Calu3 (cell line): ENCODE data around the gene FOXK1. TPM values are rescaled to one million over a fixed set of nuclear protein-coding genes. Genes with fewer than 3 reads are reported as not detected.
"Not testable (repeated sequence)": the region's sequence is repeated elsewhere in the genome, so short reads cannot be mapped to it uniquely, and the experiment has no call there.

Experiments
- BruUV-seq: library from RNA; stranded (reverse); fragments of 400-500 nt; replicated peaks from 2 replicates; lab custom pipeline; 2021; lab: Mats Ljungman, UMichigan
- CTCF ChIA-PET: fragments of 300-600 bp; sonication (Branson Sonifier 250); formaldehyde crosslinking; loops from one replicate; lab custom pipeline; 2022; ENCODE audit warnings: antibody characterized with exemption; lab: Charles Lee
- DNase-seq: peaks from one replicate; pipeline ENCODE4 v3.0.0; 2022
- H3K27ac Mint-ChIP-seq: one replicate; pipeline ENCODE4 v1.8.0; 2022; ENCODE audit warnings: mixed read lengths; ENCODE audit not compliant: unreplicated experiment
- H3K27me3 Mint-ChIP-seq: one replicate; pipeline ENCODE4 v1.8.0; 2022; ENCODE audit warnings: mixed read lengths; ENCODE audit not compliant: unreplicated experiment
- H3K36me3 Mint-ChIP-seq: one replicate; pipeline ENCODE4 v1.8.0; 2022; ENCODE audit warnings: mild to moderate bottlenecking, moderate library complexity, mixed read lengths; ENCODE audit not compliant: insufficient read depth, unreplicated experiment
- H3K4me1 Mint-ChIP-seq: one replicate; pipeline ENCODE4 v1.8.0; 2022; ENCODE audit warnings: mild to moderate bottlenecking, low read depth, mixed read lengths; ENCODE audit not compliant: unreplicated experiment
- H3K4me3 Mint-ChIP-seq: one replicate; pipeline ENCODE4 v1.8.0; 2022; ENCODE audit warnings: mild to moderate bottlenecking, low read depth, moderate library complexity, mixed read lengths; ENCODE audit not compliant: unreplicated experiment
- H3K9me3 Mint-ChIP-seq: one replicate; pipeline ENCODE4 v1.8.0; 2022; ENCODE audit warnings: low read depth, mixed read lengths; ENCODE audit not compliant: unreplicated experiment
- intact Hi-C: fragments of 100-400 bp; cut with micrococcal nuclease; formaldehyde crosslinking; loops from one replicate; pipeline ENCODE4 v1.10.0; 2022; ENCODE audit not compliant: unreplicated experiment
- total RNA-seq: library from RNA; stranded (reverse); gene quantifications from 2 replicates; pipeline ENCODE4 v1.2.3, GENCODE V29; 2022
- TF ChIP-seq, protein P1 (sequence below): fragments of 200-600 bp; IDR thresholded peaks from one replicate; pipeline ENCODE4 v1.8.0; 2022; ENCODE audit warnings: antibody characterized with exemption; ENCODE audit not compliant: unreplicated experiment

The FOXK1 gene
- total RNA-seq, 1 experiment from 2014 or later: 65.9 TPM

DNA sequence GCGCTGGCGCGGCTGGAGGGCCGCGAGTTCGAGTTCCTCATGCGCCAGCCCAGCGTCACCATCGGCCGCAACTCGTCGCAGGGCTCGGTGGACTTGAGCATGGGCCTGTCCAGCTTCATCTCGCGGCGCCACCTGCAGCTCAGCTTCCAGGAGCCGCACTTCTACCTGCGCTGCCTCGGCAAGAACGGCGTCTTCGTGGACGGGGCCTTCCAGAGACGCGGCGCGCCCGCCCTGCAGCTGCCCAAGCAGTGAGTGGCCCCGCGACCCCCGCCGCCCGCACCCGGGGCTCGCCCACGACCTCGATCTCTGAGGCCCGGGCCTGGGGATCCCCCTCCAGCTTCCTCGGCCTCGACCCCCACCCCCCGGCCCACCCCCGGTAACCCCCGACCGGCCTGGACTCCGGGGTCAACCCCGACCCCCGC is 537 bp downstream of the FOXK1 start:
- H3K36me3 Mint-ChIP-seq: peaks cover 28% of the 10 kb centered on the region
- CTCF ChIA-PET: interaction anchor here (1.2 to 3.4 kb wide), 3 partner anchors 18 to 51 kb away, joined by 3 to 17 read pairs (median 4); no protein-coding TSS in a partner anchor
- intact Hi-C loops: no loop called here
- H3K9me3 Mint-ChIP-seq: no peaks in the 10 kb centered on the region
- H3K27ac Mint-ChIP-seq: peak overlapping the region; percentile 89
- peak overlapping the region; percentile 82 for H3K4me3 Mint-ChIP-seq
- TF ChIP-seq, protein P1, sequence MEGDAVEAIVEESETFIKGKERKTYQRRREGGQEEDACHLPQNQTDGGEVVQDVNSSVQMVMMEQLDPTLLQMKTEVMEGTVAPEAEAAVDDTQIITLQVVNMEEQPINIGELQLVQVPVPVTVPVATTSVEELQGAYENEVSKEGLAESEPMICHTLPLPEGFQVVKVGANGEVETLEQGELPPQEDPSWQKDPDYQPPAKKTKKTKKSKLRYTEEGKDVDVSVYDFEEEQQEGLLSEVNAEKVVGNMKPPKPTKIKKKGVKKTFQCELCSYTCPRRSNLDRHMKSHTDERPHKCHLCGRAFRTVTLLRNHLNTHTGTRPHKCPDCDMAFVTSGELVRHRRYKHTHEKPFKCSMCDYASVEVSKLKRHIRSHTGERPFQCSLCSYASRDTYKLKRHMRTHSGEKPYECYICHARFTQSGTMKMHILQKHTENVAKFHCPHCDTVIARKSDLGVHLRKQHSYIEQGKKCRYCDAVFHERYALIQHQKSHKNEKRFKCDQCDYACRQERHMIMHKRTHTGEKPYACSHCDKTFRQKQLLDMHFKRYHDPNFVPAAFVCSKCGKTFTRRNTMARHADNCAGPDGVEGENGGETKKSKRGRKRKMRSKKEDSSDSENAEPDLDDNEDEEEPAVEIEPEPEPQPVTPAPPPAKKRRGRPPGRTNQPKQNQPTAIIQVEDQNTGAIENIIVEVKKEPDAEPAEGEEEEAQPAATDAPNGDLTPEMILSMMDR: no peak
- peak; percentile 62 for DNase-seq
- peaks cover 13% of the 10 kb centered on the region for H3K27me3 Mint-ChIP-seq
- H3K4me1 Mint-ChIP-seq: peaks cover 13% of the 10 kb centered on the region
- BruUV-seq: no TSS peak

GRCh38 chr7:4683043-4683883 is 1.2 kb downstream of the FOXK1 start:
- H3K4me3 Mint-ChIP-seq: peak overlapping the region; percentile 82
- no peaks in the 10 kb centered on the region for H3K9me3 Mint-ChIP-seq
- H3K36me3 Mint-ChIP-seq: peaks cover 28% of the 10 kb centered on the region
- peaks cover 13% of the 10 kb centered on the region for H3K27me3 Mint-ChIP-seq
- peak; percentile 16 for DNase-seq
- no TSS peak for BruUV-seq
- H3K4me1 Mint-ChIP-seq: peaks cover 13% of the 10 kb centered on the region
- H3K27ac Mint-ChIP-seq: peak overlapping the region; percentile 89
- CTCF ChIA-PET: interaction anchor here (1.2 to 3.4 kb wide), 3 partner anchors 17 to 52 kb away, joined by 3 to 17 read pairs (median 4); no protein-coding TSS in a partner anchor
- intact Hi-C loops: no loop called here
- TF ChIP-seq, protein P1: no peak

GRCh38 chr7:4683884-4684565 is 1.9 kb downstream of the FOXK1 start:
- intact Hi-C loops: loop anchor here (1.0 to 2.0 kb wide), 2 partner anchors 43 to 61 kb away; no protein-coding TSS in a partner anchor
- Mint-ChIP-seq H3K4me1 (peaks cover 13% of the 10 kb centered on the region), H3K9me3 (no peaks in the 10 kb centered on the region), H3K27ac (peak overlapping the region; percentile 89), H3K4me3 (peak overlapping the region; percentile 82), H3K36me3 (peaks cover 28% of the 10 kb centered on the region), H3K27me3 (peaks cover 13% of the 10 kb centered on the region)
- TF ChIP-seq, protein P1: no peak
- TSS peak; percentile 69 for BruUV-seq
- peak; percentile 60 for DNase-seq
- CTCF ChIA-PET: interaction anchor here (1.2 to 3.4 kb wide), 3 partner anchors 17 to 52 kb away, joined by 3 to 17 read pairs (median 4); no protein-coding TSS in a partner anchor

- Mint-ChIP-seq H3K36me3 (peaks cover 28% of the 10 kb centered on the region), H3K4me1 (peaks cover 17% of the 10 kb centered on the region), H3K4me3 (peak overlapping the region; percentile 82), H3K27ac (peak overlapping the region; percentile 89), H3K27me3 (peaks cover 13% of the 10 kb centered on the region), H3K9me3 (no peaks in the 10 kb centered on the region)
- CTCF ChIA-PET: interaction anchor here (0.6 to 1.0 kb wide), 4 partner anchors 23 to 1054 kb away, joined by 4 to 10 read pairs (median 7); no protein-coding TSS in a partner anchor
- TF ChIP-seq, protein P1: no peak
- intact Hi-C loops: loop anchor here (1.0 to 2.0 kb wide), 2 partner anchors 44 to 60 kb away; no protein-coding TSS in a partner anchor
- DNase-seq: no peak
- BruUV-seq: no TSS peak
Measured at GRCh38 chr7:4684846-4685245, 2.8 kb downstream of the FOXK1 start.

GRCh38 chr7:4685676-4686075 is 3.6 kb downstream of the FOXK1 start:
- H3K9me3 Mint-ChIP-seq, H3K27me3 Mint-ChIP-seq, H3K4me3 Mint-ChIP-seq, H3K27ac Mint-ChIP-seq, BruUV-seq, DNase-seq: not testable (repeated sequence)
- CTCF ChIA-PET: interaction anchor here (1.0 kb wide), 1 partner anchor 24 kb away, joined by 4 read pairs; no protein-coding TSS in a partner anchor
- Mint-ChIP-seq H3K4me1 (peaks cover 26% of the 10 kb centered on the region), H3K36me3 (peaks cover 30% of the 10 kb centered on the region)
- intact Hi-C loops: loop anchor here (2.0 kb wide), 1 partner anchor 59 kb away; no protein-coding TSS in a partner anchor
